ENCODE data around the gene ZBTB26.
"Not testable (repeated sequence)": the region's sequence is repeated elsewhere in the genome, so short reads cannot be mapped to it uniquely, and the experiment has no call there.

Gene ZBTB26

GRCh38 chr9:122904466-122904822 lies 26.9 kb downstream of the ZBTB26 start:
- Mint-ChIP-seq H3K4me3 (peak overlapping the region; percentile 93), H3K4me1 (peaks cover 39% of the 10 kb centered on the region), H3K27ac (peak overlapping the region; percentile 90), H3K9me3 (no peaks in the 10 kb centered on the region), H3K36me3 (ENCODE audit: low read depth) (peaks cover 15% of the 10 kb centered on the region), H3K27me3 (no peaks in the 10 kb centered on the region)
- DNase-seq (peak; percentile 44), ATAC-seq (peak; percentile 21)

GRCh38 chr9:122900791-122901190 lies 30.5 kb downstream of the ZBTB26 start:
- peaks cover 53% of the 10 kb centered on the region for H3K4me1 Mint-ChIP-seq

GRCh38 chr9:122897969-122898368 lies 33.3 kb downstream of the ZBTB26 start:
- Mint-ChIP-seq H3K27me3 (no peaks in the 10 kb centered on the region), H3K4me3 (no peak overlapping the region), H3K36me3 (ENCODE audit: low read depth) (peaks cover 21% of the 10 kb centered on the region), H3K27ac (peak overlapping the region; percentile 8), H3K4me1 (peaks cover 46% of the 10 kb centered on the region), H3K9me3 (no peaks in the 10 kb centered on the region)
- ATAC-seq (no peak), DNase-seq (no peak)

More at GRCh38 chr9:122900791-122901190, 30.5 kb downstream of the ZBTB26 start:
- DNase-seq (no peak), ATAC-seq (no peak)
- H3K36me3 Mint-ChIP-seq (ENCODE audit: low read depth): peaks cover 19% of the 10 kb centered on the region
- peak overlapping the region; percentile 93 for H3K4me3 Mint-ChIP-seq
- no peaks in the 10 kb centered on the region for H3K27me3 Mint-ChIP-seq
- no peaks in the 10 kb centered on the region for H3K9me3 Mint-ChIP-seq
- H3K27ac Mint-ChIP-seq: peak overlapping the region; percentile 11

- Mint-ChIP-seq H3K27ac (no peak overlapping the region), H3K4me3 (no peak overlapping the region), H3K27me3 (no peaks in the 10 kb centered on the region), H3K36me3 (ENCODE audit: low read depth) (peaks cover 17% of the 10 kb centered on the region), H3K4me1 (no peaks in the 10 kb centered on the region), H3K9me3 (no peaks in the 10 kb centered on the region)
- ATAC-seq: no peak
- no peak for DNase-seq
These were observed 42.8 kb downstream of the ZBTB26 start for GRCh38 chr9:122888480-122888879.

GRCh38 chr9:122883125-122883524 lies 48.2 kb downstream of the ZBTB26 start:
- H3K4me1 Mint-ChIP-seq: peaks cover 2% of the 10 kb centered on the region
- DNase-seq (no peak), ATAC-seq (no peak)
- no peaks in the 10 kb centered on the region for H3K9me3 Mint-ChIP-seq
- H3K27ac Mint-ChIP-seq: no peak overlapping the region
- H3K27me3 Mint-ChIP-seq: no peaks in the 10 kb centered on the region
- peaks cover 20% of the 10 kb centered on the region for H3K36me3 Mint-ChIP-seq (ENCODE audit: low read depth)
- H3K4me3 Mint-ChIP-seq: no peak overlapping the region

GRCh38 chr9:122879443-122879842 lies 51.9 kb downstream of the ZBTB26 start:
- H3K27ac Mint-ChIP-seq: no peak overlapping the region
- peaks cover 35% of the 10 kb centered on the region for H3K36me3 Mint-ChIP-seq (ENCODE audit: low read depth)
- H3K9me3 Mint-ChIP-seq: no peaks in the 10 kb centered on the region
- H3K4me3 Mint-ChIP-seq: no peak overlapping the region
- H3K4me1 Mint-ChIP-seq: peaks cover 9% of the 10 kb centered on the region
- H3K27me3 Mint-ChIP-seq: no peaks in the 10 kb centered on the region
- ATAC-seq (no peak), DNase-seq (no peak)

GRCh38 chr9:122875523-122875922 lies 55.8 kb downstream of the ZBTB26 start:
- H3K27ac Mint-ChIP-seq: no peak overlapping the region

GRCh38 chr9:122867276-122867675 lies 64.0 kb downstream of the ZBTB26 start:
- not testable (repeated sequence) for H3K9me3 Mint-ChIP-seq, H3K27ac Mint-ChIP-seq, ATAC-seq, DNase-seq, H3K4me1 Mint-ChIP-seq, H3K27me3 Mint-ChIP-seq, H3K4me3 Mint-ChIP-seq
- peaks cover 31% of the 10 kb centered on the region for H3K36me3 Mint-ChIP-seq (ENCODE audit: low read depth)

More at GRCh38 chr9:122875523-122875922, 55.8 kb downstream of the ZBTB26 start:
- Mint-ChIP-seq H3K4me1 (peaks cover 7% of the 10 kb centered on the region), H3K9me3 (no peaks in the 10 kb centered on the region), H3K27me3 (no peaks in the 10 kb centered on the region), H3K4me3 (no peak overlapping the region), H3K36me3 (ENCODE audit: low read depth) (peaks cover 44% of the 10 kb centered on the region)
- ATAC-seq: peak; percentile 33
- no peak for DNase-seq

- H3K36me3 Mint-ChIP-seq (ENCODE audit: low read depth): peaks cover 28% of the 10 kb centered on the region
- no peak for ATAC-seq
- H3K9me3 Mint-ChIP-seq: no peaks in the 10 kb centered on the region
- peaks cover 2% of the 10 kb centered on the region for H3K4me1 Mint-ChIP-seq
- no peak overlapping the region for H3K27ac Mint-ChIP-seq
- H3K4me3 Mint-ChIP-seq: no peak overlapping the region
- DNase-seq: no peak
- H3K27me3 Mint-ChIP-seq: no peaks in the 10 kb centered on the region
These were observed 65.2 kb downstream of the ZBTB26 start for GRCh38 chr9:122866079-122866478.
